GM18861 (cell line): ENCODE results near the gene WDR6.

Experiments
- ATAC-seq: cut with Tn5 transposase; IDR thresholded peaks from one replicate; pipeline ENCODE4 v1.9.1; 2021; ENCODE audit not compliant: unreplicated experiment

WDR6 gene

DNA sequence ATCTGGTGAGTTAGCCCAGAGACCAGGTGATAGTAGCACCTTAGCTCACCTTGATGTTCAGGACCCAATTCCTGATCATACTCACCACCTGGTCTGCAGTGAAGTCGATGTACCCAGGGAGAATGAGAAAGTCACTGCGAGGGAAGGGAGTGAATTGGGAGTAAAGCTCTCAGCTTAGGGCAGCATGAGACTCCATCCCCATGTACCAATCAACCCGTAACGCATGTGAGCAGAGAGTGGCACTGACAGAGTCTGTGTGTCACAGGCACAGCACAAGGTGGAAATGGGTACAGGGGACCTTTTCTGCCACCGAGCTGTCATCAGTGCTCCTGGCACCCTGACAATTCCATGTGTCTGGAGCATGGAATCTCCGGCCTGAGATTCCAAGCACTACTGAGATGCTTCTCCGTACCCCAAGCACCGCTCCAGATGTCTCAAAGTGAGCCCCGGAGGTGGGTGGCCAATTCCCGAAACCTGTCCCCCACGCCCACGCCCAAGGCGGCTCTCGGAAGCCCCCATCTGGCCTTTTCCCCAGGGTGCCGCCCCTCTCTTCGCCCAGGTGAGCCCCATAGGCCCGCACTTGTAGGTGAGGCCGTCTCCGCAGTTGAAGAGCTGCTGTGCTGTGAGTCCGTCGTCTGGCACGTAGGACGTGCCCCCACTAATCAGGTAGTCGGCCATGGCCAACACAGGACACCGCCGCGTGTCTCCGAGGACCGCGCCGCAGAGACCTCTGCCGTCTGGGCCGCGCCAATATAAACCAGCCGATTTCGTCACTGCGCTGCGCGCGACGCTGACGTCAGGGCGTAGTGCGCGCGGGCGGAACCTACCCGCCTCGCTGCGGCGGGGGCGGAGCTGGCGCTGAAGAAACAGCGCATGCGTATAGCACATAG is 21.7 kb downstream of the WDR6 start, which contains the start of gene IMPDH2:
Gene IMPDH2, minus strand, starts transcription at position 726 of the 890 bp plus-strand sequence. Its CDS starts 48 bp downstream, at position 678.
- peak; percentile 78 for ATAC-seq

DNA sequence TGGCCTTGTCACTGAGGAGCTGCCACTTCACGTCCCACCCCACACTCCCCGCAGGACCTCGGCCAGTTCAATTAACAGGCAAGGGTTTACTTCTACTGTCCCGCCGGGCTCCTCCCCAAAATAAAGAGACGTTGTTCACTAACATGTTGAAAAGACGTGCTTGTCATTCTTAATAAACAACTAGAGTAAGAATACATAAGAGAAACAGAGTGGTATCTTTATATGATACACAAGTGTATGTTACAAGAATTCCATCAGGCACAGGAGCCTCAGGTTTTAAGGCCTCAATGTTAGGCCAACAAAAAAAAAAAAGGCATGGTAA is 22.3 kb downstream of the WDR6 start:
- no peak for ATAC-seq

DNA sequence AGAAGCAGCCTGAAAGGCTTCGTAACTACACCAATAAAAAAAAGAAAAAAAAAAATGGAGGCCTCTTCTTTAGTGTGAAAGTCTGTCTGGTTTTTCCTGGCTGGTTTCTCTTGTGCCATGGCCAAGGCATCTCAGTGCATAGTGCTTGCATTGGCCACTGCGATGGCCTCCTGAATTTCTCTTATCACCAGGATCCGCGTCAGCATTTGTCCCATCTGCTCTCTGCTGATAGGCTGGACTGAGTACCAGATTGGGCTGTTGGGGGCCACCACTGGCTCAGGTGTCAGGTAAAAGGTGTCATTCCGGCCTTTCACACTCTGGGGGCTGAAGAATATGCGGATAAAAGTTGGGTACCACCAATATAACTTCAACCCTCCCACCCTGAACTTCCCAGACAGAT is 23.1 kb downstream of the WDR6 start:
- no peak for ATAC-seq

- no peak for ATAC-seq
Measured at GRCh38 chr3:49032646-49033304, 25.6 kb downstream of the WDR6 start.

DNA sequence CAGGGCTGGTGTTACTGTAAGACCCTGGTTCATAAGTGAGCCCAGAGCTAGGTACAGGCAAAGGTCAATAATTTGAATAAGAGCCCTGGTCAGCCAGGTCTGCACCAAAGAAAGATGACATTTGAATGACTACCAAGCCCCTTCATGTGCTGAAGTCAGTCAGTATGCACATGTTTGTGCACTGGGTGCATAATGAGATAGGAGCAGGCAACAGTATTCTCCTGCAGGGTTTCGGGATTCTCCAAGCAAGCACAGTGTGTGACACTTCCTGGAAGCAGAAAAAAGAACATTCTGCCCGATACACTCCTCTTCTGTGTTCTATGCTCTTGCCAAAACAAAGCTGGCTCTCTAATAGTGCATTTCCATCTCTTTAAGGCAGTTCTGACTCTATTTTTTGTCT is 27.5 kb downstream of the WDR6 start:
- ATAC-seq = no peak

DNA sequence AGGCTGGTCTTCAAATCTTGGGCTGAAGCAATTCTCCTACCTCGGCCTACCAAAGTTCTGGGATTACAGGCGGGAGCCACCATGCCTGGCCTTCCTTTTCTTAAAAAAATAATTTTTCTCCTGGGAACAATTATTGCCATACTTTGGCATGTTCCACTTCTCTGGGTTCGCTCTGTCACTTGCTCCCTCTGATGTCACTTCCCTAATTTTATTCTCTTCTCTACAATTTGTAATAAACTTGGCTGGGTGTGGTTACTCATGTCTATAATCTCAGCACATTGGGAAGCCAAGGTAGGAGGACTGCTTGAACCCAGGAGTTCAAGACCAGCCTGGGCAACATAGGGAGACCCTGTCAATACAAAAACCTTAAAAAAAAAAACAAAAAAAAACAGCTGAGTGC is 28.1 kb downstream of the WDR6 start:
- no peak for ATAC-seq

- no peak for ATAC-seq
Measured at GRCh38 chr3:49053543-49053942, 46.4 kb downstream of the WDR6 start.

- ATAC-seq = no peak
Measured at GRCh38 chr3:49054344-49054862, 47.2 kb downstream of the WDR6 start.

DNA sequence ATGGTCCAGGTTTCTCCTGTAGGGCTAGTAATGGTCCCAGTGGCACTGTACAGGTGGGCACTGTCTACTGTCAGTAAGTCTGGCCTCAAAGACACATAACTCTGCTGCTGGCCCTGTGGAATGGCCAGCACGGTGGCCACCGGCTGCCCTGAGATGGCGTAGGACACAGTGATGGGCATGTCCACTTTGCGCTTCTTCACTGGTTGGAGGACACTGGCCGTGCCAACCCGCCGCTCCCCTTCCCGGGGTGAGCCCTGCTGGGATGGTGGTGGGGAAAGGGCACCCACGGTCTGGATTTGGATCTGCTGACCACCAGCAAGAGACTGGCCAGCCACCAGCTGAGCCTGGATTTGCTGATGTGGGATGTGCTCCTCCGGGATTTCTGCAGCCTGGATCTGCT is 50.1 kb downstream of the WDR6 start:
- ATAC-seq = no peak

DNA sequence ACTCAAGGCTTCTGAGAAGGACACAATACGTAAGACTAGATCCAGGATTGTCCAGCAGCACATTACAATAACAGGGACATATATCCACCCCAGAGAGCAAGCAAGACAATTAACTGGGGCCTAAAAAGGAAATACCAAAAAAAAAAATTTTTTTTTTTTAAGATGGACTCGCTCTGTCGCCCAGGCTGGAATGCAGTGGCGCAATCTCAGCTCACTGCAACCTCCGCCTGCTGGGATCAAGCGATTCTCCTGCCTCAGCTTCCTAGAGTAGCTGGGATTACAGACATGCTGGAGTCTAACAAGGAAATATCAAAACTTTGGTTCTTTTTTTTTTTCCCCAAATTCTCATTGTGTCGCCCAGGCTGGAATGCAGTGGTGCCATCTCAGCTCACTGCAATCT is 50.8 kb downstream of the WDR6 start:
- no peak for ATAC-seq
